Stimulated activated CD4-positive, alpha-beta T cell treated with anti-CD3 and anti-CD28 coated beads, TNF-alpha, amount 100 ng/mL, for 48 hours (primary cell): ENCODE measurements around the gene NUP210.

Experiments
- DNase-seq, 3 donors: peaks; one replicate each; pipeline ENCODE4 v3.0.0-alpha.2; 2020; ENCODE audit warnings: low read depth in 3 of 3

The NUP210 gene

GRCh38 chr3:13323822-13324221 is 96.3 kb downstream of the NUP210 start:
- DNase-seq = no peak

- no peak for DNase-seq
These were observed 97.8 kb downstream of the NUP210 start for GRCh38 chr3:13322324-13322723.

GRCh38 chr3:13319564-13320220 is 100.4 kb downstream of the NUP210 start:
- no peak for DNase-seq

GRCh38 chr3:13318626-13319470 is 101.3 kb downstream of the NUP210 start:
- no peak for DNase-seq

- DNase-seq = no peak
These were observed 102.4 kb downstream of the NUP210 start for GRCh38 chr3:13317596-13318320.

GRCh38 chr3:13316603-13317002 is 103.5 kb downstream of the NUP210 start:
- DNase-seq = no peak

- no peak for DNase-seq
These were observed 105.2 kb downstream of the NUP210 start for GRCh38 chr3:13314877-13315276.

GRCh38 chr3:13313813-13314212 is 106.3 kb downstream of the NUP210 start:
- no peak for DNase-seq

GRCh38 chr3:13309004-13309403 is 111.1 kb downstream of the NUP210 start:
- DNase-seq = no peak

- peak in 1 of 3 donors; percentile 11 for DNase-seq
These were observed 111.7 kb downstream of the NUP210 start for GRCh38 chr3:13308380-13308801.

GRCh38 chr3:13307041-13307440 is 113.1 kb downstream of the NUP210 start:
- no peak for DNase-seq

GRCh38 chr3:13305623-13306022 is 114.5 kb downstream of the NUP210 start:
- DNase-seq = no peak

GRCh38 chr3:13303410-13303809 is 116.7 kb downstream of the NUP210 start:
- no peak for DNase-seq

GRCh38 chr3:13301286-13301987 is 118.7 kb downstream of the NUP210 start:
- no peak for DNase-seq

GRCh38 chr3:13300546-13301285 is 119.4 kb downstream of the NUP210 start:
- DNase-seq = no peak

GRCh38 chr3:13299531-13300155 is 120.5 kb downstream of the NUP210 start:
- no peak for DNase-seq

- DNase-seq = no peak
These were observed 123.5 kb downstream of the NUP210 start for GRCh38 chr3:13296662-13297061.

GRCh38 chr3:13294442-13295351 is 125.4 kb downstream of the NUP210 start:
- DNase-seq = no peak

- DNase-seq = no peak
These were observed 127.7 kb downstream of the NUP210 start for GRCh38 chr3:13292375-13292774.

GRCh38 chr3:13290941-13291340 is 129.2 kb downstream of the NUP210 start:
- no peak for DNase-seq
